ENCODE measurements around the gene CTSL.

The CTSL gene

GRCh38 chr9:87703636-87704276 is 22.2 kb upstream of the CTSL start:
- Histone ChIP-seq H3K9me3 (ENCODE audit: control insufficient read depth, insufficient read depth, low read depth, low read length) (no peaks in the 10 kb centered on the region), H3K4me3 (ENCODE audit: low read depth, low read length) (no peak overlapping the region), H3K4me1 (ENCODE audit: control insufficient read depth, insufficient read depth, low read length) (no peaks in the 10 kb centered on the region), H3K27ac (ENCODE audit: extremely low read depth, low read depth, low read length) (no peak overlapping the region), H3K36me3 (ENCODE audit: control insufficient read depth in 2 of 2, insufficient read depth in 1 of 2, low read length in 2 of 2) (peaks cover 0 to 48% of the 10 kb centered on the region in 2 experiments; a peak in 2 of 3 replicates)
- CTCF ChIA-PET, result no interaction called here
- TF ChIP-seq ZNF704 (tag by site-specific recombination; IDR thresholded peaks at IDR 0.05) (no peak), ZNF404 (tag by site-specific recombination; IDR thresholded peaks at IDR 0.05) (no peak), ZBTB26 (tag by site-specific recombination; optimal IDR thresholded peaks at IDR 0.05) (no peak), KLF16 (tag by site-specific recombination; IDR thresholded peaks at IDR 0.05) (no peak), YY1 (tag by site-specific recombination; IDR thresholded peaks at IDR 0.05) (no peak), ZNF707 (tag by site-specific recombination; IDR thresholded peaks at IDR 0.05) (no peak)
- POLR2A ChIA-PET, result interaction anchor here (0.6 kb wide), 1 partner anchor 805 kb away, joined by 3 read pairs; no protein-coding TSS in a partner anchor

- CTCF ChIA-PET, result interaction anchor here (1.6 kb wide), 1 partner anchor 20 kb away, joined by 4 read pairs; no protein-coding TSS in a partner anchor
- TF ChIP-seq ZNF423 (tag by site-specific recombination; IDR thresholded peaks at IDR 0.05), result no peak
- no peak for TF ChIP-seq GLIS2 (tag by site-specific recombination; IDR thresholded peaks at IDR 0.05)
- TF ChIP-seq ZIC2 (tag by site-specific recombination; IDR thresholded peaks at IDR 0.05), result no peak
- TF ChIP-seq ZNF394 (tag by site-specific recombination; IDR thresholded peaks at IDR 0.05; ENCODE audit: borderline replicate concordance), result no peak
- TF ChIP-seq WT1 (tag by site-specific recombination; IDR thresholded peaks at IDR 0.05), result no peak
- TF ChIP-seq ZNF280D (tag by site-specific recombination; IDR thresholded peaks at IDR 0.05), result no peak
- POLR2A ChIA-PET, result interaction anchor here (0.6 kb wide), 1 partner anchor 805 kb away, joined by 3 read pairs; no protein-coding TSS in a partner anchor
These were observed 21.6 kb upstream of the CTSL start for GRCh38 chr9:87704342-87704741.

GRCh38 chr9:87706066-87706739 is 19.7 kb upstream of the CTSL start:
- POLR2A ChIA-PET, result no interaction called here
- TF ChIP-seq ZBTB10 (tag by site-specific recombination; IDR thresholded peaks at IDR 0.05) (no peak), TRIM28 (IDR thresholded peaks at IDR 0.05; ENCODE audit: borderline replicate concordance, low read length) (no peak), GLIS1 (tag by site-specific recombination; IDR thresholded peaks at IDR 0.05) (no peak), REST (tag by site-specific recombination; IDR thresholded peaks at IDR 0.05) (no peak), ZBTB21 (tag by site-specific recombination; IDR thresholded peaks at IDR 0.05) (no peak), ZFP3 (tag by site-specific recombination; IDR thresholded peaks at IDR 0.05; ENCODE audit: low read depth) (no peak)

More at GRCh38 chr9:87704342-87704741, 21.6 kb upstream of the CTSL start:
- Histone ChIP-seq H3K4me1 (ENCODE audit: control insufficient read depth, insufficient read depth, low read length) (no peaks in the 10 kb centered on the region), H3K4me3 (ENCODE audit: low read depth, low read length) (no peak overlapping the region), H3K36me3 (ENCODE audit: control insufficient read depth in 2 of 2, insufficient read depth in 1 of 2, low read length in 2 of 2) (peaks cover 0 to 42% of the 10 kb centered on the region in 2 experiments; a peak in 2 of 3 replicates), H3K9me3 (ENCODE audit: control insufficient read depth, insufficient read depth, low read depth, low read length) (no peaks in the 10 kb centered on the region), H3K27ac (ENCODE audit: extremely low read depth, low read depth, low read length) (no peak overlapping the region)

More at GRCh38 chr9:87706066-87706739, 19.7 kb upstream of the CTSL start:
- Histone ChIP-seq H3K27ac (ENCODE audit: extremely low read depth, low read depth, low read length) (no peak overlapping the region), H3K4me1 (ENCODE audit: control insufficient read depth, insufficient read depth, low read length) (no peaks in the 10 kb centered on the region), H3K9me3 (ENCODE audit: control insufficient read depth, insufficient read depth, low read depth, low read length) (no peaks in the 10 kb centered on the region), H3K4me3 (ENCODE audit: low read depth, low read length) (no peak overlapping the region), H3K36me3 (ENCODE audit: control insufficient read depth in 2 of 2, insufficient read depth in 1 of 2, low read length in 2 of 2) (peaks cover 0 to 34% of the 10 kb centered on the region in 2 experiments; a peak in 2 of 3 replicates)
- CTCF ChIA-PET, result interaction anchor here (0.7 kb wide), 2 partner anchors 26 to 175 kb away, joined by 3 read pairs; no protein-coding TSS in a partner anchor
